Uterus (tissue), 4 donors: Measurements from ENCODE around the gene C12orf43. TPM values are rescaled to one million over a fixed set of nuclear protein-coding genes. Genes with fewer than 3 reads are reported as not detected.

Source experiments
- DNase-seq, 2 donors: peaks; one replicate each; pipeline ENCODE4 v3.0.0-alpha.2; 2019 to 2020
- H3K27ac ChIP-seq, 2 donors: fragments of 200-600 bp; sonication (generic); 1 replicate in 1 of 2; 2 replicates in 1 of 2; pipeline ENCODE4 v1.5.1; 2016 to 2018
- H3K27me3 ChIP-seq, 2 donors: fragments of 200-600 bp; sonication (generic); one replicate each; pipeline ENCODE4 v1.5.1; 2018 to 2019; ENCODE audit warnings: control low read depth in 1 of 2
- H3K36me3 ChIP-seq, 2 donors: fragments of 200-600 bp; sonication (generic); one replicate each; pipeline ENCODE4 v1.5.1; 2019; ENCODE audit warnings: control low read depth in 1 of 2
- H3K4me1 ChIP-seq, 2 donors: fragments of 200-600 bp; sonication (generic); one replicate each; pipeline ENCODE4 v1.5.1; 2018 to 2019; ENCODE audit warnings: control low read depth in 1 of 2
- H3K4me3 ChIP-seq, 2 donors: fragments of 200-600 bp; sonication (generic); 1 replicate in 1 of 2; 2 replicates in 1 of 2; pipeline ENCODE4 v1.5.1; 2018 to 2019; ENCODE audit warnings: mild to moderate bottlenecking in 1 of 2
- H3K9me3 ChIP-seq, 2 donors: fragments of 200-600 bp; sonication (generic); one replicate each; pipeline ENCODE4 v1.5.1; 2019; ENCODE audit warnings: control low read depth in 1 of 2
- POLR2A ChIP-seq, 2 donors: fragments of 450-650 bp; IDR thresholded peaks; one replicate each; pipeline ENCODE4 v1.6.1; 2016; ENCODE audit warnings: antibody characterized with exemption in 2 of 2, mild to moderate bottlenecking in 1 of 2, moderate library complexity in 1 of 2
- intact Hi-C: fragments of 100-400 bp; cut with DNase I; formaldehyde crosslinking; loops from one replicate; pipeline ENCODE4 v1.15.1; 2023; ENCODE audit warnings: low total_unique reads
- total RNA-seq, 4 donors: library from RNA; depleted of rRNA in 3 of 4; stranded (reverse); fragments of >200 nt in 3 of 4; gene quantifications; one replicate each; pipeline versions ENCODE4 v1.1.0 to v1.2.4, GENCODE V29; 2014 to 2023
- TF ChIP-seq, protein P1 (sequence below), 4 experiments: fragments of 200-600 bp in 2 of 4; fragments of 450-650 bp in 2 of 4; sonication (generic) in 2 of 4; IDR thresholded peaks; one replicate each; pipeline ENCODE4 v1.5.1; 2016 to 2019; ENCODE audit warnings: antibody characterized with exemption in 4 of 4, mild to moderate bottlenecking in 2 of 4, moderate library complexity in 1 of 4
- donor health status: DM: yes; HTN: yes; CAD: no.

The C12orf43 gene
- total RNA-seq, 4 donors from 2014 or later, result 12.2 to 23.5 (median 19.0) TPM

DNA sequence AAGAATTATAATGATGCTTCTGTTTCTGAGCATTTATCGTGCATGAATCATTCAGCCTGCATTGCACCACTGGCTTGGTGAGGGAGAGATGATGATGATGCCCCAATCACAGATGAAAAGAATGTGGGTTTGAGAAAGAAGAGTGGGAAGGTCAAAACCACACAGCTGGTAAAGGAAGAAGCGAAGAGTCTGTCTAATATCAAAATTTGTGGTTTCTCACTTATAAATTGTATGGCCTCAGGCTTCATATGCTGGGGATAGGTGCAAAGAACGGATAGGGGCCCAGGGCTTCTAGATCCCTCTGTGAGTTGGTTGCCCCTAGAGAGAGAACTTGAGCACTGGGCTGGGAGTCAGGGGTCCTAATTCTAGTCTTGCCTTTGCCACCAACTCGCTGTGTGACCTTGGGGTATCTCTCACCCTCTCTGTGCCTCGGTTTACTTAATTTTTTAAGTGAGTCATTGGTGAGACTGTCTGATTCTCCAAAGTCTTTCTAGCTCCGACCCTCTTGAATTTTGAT lies 20.6 kb upstream of the C12orf43 start:
- Histone ChIP-seq H3K4me1 (no peaks in the 10 kb centered on the region), H3K27ac (no peak overlapping the region), H3K36me3 (no peaks in the 10 kb centered on the region), H3K27me3 (no peaks in the 10 kb centered on the region), H3K9me3 (no peaks in the 10 kb centered on the region), H3K4me3 (no peak overlapping the region)
- no peak for DNase-seq
- TF ChIP-seq POLR2A (IDR thresholded peaks at IDR 0.05), result no peak
- TF ChIP-seq, protein P1, sequence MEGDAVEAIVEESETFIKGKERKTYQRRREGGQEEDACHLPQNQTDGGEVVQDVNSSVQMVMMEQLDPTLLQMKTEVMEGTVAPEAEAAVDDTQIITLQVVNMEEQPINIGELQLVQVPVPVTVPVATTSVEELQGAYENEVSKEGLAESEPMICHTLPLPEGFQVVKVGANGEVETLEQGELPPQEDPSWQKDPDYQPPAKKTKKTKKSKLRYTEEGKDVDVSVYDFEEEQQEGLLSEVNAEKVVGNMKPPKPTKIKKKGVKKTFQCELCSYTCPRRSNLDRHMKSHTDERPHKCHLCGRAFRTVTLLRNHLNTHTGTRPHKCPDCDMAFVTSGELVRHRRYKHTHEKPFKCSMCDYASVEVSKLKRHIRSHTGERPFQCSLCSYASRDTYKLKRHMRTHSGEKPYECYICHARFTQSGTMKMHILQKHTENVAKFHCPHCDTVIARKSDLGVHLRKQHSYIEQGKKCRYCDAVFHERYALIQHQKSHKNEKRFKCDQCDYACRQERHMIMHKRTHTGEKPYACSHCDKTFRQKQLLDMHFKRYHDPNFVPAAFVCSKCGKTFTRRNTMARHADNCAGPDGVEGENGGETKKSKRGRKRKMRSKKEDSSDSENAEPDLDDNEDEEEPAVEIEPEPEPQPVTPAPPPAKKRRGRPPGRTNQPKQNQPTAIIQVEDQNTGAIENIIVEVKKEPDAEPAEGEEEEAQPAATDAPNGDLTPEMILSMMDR (IDR thresholded peaks at IDR 0.05), result no peak
- intact Hi-C loops, result no loop called here

DNA sequence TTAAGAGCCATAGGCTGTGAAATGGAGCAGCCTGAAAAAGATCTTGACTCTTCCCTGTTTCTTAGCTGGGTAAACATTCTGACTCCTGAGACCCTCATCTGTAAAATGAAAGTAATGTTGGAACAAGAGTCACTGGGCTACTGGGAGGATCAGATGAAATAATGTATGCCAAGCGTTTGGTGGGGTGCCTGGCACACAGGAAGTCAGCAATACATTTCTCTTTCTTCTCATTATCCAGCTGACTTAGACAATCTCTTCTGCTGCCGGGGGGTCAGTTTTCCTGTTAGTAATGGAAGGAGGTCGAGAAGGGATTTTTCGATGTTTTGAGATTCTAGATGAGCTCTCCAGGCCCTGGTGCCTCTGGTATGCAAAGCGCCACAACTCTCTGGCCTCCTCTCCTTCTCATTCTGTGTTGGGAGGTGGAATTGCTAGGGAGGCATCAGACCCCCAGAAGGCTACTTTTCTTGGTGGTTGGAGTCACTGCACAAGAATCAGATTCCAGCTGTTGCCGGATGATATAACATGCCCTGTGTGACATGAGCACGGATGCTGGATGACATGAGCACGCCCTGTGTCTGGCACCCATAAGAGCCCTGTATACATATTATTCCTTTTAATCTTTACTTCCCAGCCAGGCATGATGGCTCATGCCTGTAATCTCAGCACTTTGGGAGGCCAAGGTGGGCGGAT lies 18.5 kb upstream of the C12orf43 start:
- H3K9me3 ChIP-seq, result no peaks in the 10 kb centered on the region
- no peaks in the 10 kb centered on the region for H3K27me3 ChIP-seq
- intact Hi-C loops, result no loop called here
- DNase-seq, result no peak
- H3K27ac ChIP-seq, result no peak overlapping the region
- H3K4me1 ChIP-seq, result no peaks in the 10 kb centered on the region
- no peaks in the 10 kb centered on the region for H3K36me3 ChIP-seq
- TF ChIP-seq POLR2A (IDR thresholded peaks at IDR 0.05), result no peak
- TF ChIP-seq, protein P1 (IDR thresholded peaks at IDR 0.05), result no peak
- H3K4me3 ChIP-seq, result no peak overlapping the region

DNA sequence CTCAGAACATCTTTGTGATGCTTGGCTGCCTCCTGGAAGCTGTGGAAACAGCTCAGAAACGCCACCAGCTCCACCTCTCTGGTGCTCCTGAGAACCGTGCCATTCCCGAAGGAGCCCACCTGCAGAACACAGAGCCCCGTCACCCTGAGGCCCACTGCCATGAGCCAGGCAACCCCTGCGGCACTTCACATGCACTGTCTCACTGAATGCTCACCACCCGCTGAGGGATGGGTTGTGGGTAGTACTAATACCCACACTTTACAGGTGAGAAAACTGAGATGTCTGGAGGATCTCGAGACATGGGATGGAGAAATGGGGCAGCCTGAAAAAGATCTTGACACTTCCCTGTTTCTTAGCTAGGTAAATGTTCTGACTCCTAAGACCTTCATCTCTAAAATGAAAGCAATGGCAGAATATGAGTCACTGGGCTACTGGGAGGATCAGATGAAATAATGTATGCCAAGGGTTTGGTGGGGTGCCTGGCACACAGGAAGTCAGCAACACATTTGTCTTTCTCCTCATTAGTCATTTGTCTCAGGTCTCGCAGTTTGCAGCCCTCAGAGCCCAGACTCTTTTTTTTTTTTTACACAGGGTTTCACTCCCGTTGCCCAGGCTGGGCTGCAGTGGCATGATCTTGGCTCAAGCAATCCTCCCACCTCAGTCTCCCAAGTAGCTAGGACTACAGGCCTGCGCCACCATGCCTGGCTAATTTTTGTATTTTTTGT lies 17.5 kb upstream of the C12orf43 start:
- Histone ChIP-seq H3K36me3 (no peaks in the 10 kb centered on the region), H3K27me3 (no peaks in the 10 kb centered on the region), H3K4me3 (no peak overlapping the region), H3K4me1 (no peaks in the 10 kb centered on the region), H3K27ac (no peak overlapping the region), H3K9me3 (no peaks in the 10 kb centered on the region)
- DNase-seq, result no peak
- TF ChIP-seq, protein P1 (IDR thresholded peaks at IDR 0.05), result no peak
- TF ChIP-seq POLR2A (IDR thresholded peaks at IDR 0.05), result no peak
- intact Hi-C loops, result no loop called here

DNA sequence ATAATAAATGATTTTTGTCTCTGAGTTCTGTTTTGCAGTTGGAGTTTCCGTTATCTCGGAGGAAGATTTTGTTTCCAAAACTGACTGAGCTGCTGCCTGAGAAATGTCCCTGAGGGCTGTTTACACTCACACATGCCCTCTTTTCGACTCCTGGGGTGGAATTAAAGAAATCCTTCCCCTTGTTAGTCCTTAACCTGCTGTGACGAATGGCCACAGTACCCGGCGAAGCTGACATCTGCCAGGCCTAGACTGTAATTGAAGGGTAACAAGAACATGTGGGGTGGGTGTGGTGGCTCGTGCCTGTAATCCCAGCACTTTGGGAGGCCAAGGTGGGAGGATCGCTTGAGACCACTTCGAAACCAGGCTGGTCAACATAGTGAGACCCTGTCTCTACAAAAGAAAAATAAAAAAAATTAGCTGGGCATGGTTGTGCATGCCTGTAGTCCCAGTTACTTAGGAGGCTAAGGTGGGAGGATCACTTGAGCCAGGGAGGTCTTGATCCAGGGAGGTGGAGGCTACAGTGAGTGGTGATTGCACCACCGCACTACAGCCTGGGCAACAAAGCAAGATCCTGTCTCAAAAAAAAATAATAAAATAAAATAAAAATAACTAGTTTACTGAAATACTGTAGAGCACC lies 14.4 kb upstream of the C12orf43 start:
- Histone ChIP-seq H3K4me3 (no peak overlapping the region), H3K27me3 (no peaks in the 10 kb centered on the region), H3K27ac (no peak overlapping the region), H3K4me1 (no peaks in the 10 kb centered on the region), H3K9me3 (no peaks in the 10 kb centered on the region), H3K36me3 (no peaks in the 10 kb centered on the region)
- TF ChIP-seq, protein P1 (IDR thresholded peaks at IDR 0.05), result no peak
- no peak for TF ChIP-seq POLR2A (IDR thresholded peaks at IDR 0.05)
- DNase-seq, result no peak
- intact Hi-C loops, result no loop called here
